ENCODE results near the gene CD2AP.

DNA sequence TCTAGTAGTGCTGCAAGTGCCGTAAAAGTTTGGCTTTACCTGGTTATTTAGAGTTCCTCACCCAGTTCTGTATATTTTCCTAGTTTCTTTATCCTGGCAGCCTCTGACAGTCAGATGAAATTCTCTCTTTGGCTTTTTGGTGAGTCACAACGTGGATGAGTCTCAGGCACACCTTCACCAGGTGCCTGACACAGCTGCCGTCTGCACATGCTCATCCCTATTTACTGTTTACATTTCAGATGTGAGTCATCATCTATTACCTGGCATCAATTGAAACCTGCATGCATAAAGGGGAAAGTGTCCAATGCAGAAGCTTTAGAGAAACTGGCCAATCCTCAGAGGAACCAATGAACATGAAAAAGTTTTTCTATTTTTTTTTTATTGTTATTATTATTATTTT is 187.5 kb downstream of the CD2AP start:
- no peak for TF ChIP-seq POLR2AphosphoS5 (IDR thresholded peaks at IDR 0.05; ENCODE audit: low read depth, low read length)
- no peak for TF ChIP-seq SIN3A (IDR thresholded peaks at IDR 0.05; ENCODE audit: borderline replicate concordance, insufficient read depth, low read length)
- no peak for TF ChIP-seq TAF1 (IDR thresholded peaks at IDR 0.05; ENCODE audit: borderline replicate concordance, insufficient read depth, low read length)
- TF ChIP-seq, protein P1, sequence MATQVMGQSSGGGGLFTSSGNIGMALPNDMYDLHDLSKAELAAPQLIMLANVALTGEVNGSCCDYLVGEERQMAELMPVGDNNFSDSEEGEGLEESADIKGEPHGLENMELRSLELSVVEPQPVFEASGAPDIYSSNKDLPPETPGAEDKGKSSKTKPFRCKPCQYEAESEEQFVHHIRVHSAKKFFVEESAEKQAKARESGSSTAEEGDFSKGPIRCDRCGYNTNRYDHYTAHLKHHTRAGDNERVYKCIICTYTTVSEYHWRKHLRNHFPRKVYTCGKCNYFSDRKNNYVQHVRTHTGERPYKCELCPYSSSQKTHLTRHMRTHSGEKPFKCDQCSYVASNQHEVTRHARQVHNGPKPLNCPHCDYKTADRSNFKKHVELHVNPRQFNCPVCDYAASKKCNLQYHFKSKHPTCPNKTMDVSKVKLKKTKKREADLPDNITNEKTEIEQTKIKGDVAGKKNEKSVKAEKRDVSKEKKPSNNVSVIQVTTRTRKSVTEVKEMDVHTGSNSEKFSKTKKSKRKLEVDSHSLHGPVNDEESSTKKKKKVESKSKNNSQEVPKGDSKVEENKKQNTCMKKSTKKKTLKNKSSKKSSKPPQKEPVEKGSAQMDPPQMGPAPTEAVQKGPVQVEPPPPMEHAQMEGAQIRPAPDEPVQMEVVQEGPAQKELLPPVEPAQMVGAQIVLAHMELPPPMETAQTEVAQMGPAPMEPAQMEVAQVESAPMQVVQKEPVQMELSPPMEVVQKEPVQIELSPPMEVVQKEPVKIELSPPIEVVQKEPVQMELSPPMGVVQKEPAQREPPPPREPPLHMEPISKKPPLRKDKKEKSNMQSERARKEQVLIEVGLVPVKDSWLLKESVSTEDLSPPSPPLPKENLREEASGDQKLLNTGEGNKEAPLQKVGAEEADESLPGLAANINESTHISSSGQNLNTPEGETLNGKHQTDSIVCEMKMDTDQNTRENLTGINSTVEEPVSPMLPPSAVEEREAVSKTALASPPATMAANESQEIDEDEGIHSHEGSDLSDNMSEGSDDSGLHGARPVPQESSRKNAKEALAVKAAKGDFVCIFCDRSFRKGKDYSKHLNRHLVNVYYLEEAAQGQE (IDR thresholded peaks at IDR 0.05; ENCODE audit: insufficient read depth in 1 of 2, low read depth in 2 of 2, low read length in 2 of 2): no peak

Data from PFSK-1 (cell line).